HK-2 (cell line): ENCODE data around the gene LHFPL2.
A peak's percentile ranks its signal among the peaks of the same experiment; 100 is the strongest.

Experiments
- DNase-seq: peaks from one replicate; pipeline ENCODE4 v3.0.0-alpha.2; 2018; ENCODE audit not compliant: unreplicated experiment

Gene LHFPL2

GRCh38 chr5:78522476-78523260 is 125.9 kb downstream of the LHFPL2 start:
- no peak for DNase-seq

- no peak for DNase-seq
Observed at GRCh38 chr5:78521455-78521854, 127.1 kb downstream of the LHFPL2 start.

GRCh38 chr5:78519198-78519941 is 129.2 kb downstream of the LHFPL2 start:
- no peak for DNase-seq

- DNase-seq: peak; percentile 57
Observed at GRCh38 chr5:78518365-78519197, 130.0 kb downstream of the LHFPL2 start.

GRCh38 chr5:78515670-78516069 is 132.9 kb downstream of the LHFPL2 start:
- no peak for DNase-seq

GRCh38 chr5:78514427-78515330 is 133.9 kb downstream of the LHFPL2 start:
- no peak for DNase-seq

DNA sequence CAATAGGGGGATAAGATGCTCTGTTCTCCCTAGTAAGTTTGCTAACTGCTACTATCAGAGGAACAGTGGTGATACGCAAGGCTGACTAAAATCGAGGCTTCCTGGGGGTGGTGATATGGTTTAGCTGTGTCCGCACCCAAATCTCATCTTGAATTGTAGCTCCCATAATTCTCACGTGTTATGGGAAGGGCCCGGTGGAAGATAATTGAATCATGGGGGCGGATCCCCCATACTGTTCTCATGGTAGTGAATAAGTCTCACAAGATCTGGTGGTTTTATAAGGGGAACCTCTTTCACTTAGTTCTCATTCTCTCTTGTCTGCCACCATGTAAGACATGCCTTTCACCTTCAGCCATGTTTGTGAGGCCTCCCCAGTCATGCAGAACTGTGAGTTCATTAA is 135.1 kb downstream of the LHFPL2 start:
- DNase-seq: no peak

- DNase-seq: no peak
Observed at GRCh38 chr5:78512435-78512834, 136.1 kb downstream of the LHFPL2 start.

DNA sequence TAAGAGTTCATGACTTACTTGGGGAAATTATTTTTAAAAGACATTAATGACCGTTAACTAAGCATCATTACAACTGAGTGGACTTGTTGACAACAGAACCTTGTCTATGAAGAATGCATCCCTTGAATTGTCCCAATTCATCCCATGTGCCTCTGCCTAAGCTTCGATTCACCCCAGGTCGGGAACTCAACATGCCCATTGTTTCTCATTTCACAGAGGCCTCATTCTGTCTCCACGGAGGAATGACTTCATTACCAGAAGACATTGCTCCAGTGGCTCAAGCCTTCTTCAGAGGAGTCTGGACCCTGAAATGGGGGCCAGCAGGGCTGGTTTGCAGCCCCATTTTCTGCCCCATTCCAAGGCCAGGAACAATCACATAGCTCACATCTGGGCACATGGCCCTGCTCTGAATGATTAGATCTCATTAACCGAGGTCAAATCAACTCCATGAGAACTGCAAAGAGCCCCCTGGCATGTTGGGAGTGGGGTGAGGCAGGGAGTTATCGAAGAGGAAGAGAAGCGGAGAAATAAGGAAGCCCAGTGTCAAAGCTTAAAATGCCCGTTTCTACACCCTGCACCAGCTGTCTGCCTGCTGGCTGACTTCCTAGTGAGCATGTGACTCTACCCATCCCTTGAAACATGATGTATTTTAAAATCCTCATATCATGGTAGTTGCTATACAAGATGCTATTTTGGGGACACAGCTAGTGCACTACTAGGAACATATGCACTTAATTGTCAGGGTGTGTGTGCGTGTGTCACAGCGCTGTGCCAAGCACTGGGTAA is 137.3 kb downstream of the LHFPL2 start:
- DNase-seq: no peak

DNA sequence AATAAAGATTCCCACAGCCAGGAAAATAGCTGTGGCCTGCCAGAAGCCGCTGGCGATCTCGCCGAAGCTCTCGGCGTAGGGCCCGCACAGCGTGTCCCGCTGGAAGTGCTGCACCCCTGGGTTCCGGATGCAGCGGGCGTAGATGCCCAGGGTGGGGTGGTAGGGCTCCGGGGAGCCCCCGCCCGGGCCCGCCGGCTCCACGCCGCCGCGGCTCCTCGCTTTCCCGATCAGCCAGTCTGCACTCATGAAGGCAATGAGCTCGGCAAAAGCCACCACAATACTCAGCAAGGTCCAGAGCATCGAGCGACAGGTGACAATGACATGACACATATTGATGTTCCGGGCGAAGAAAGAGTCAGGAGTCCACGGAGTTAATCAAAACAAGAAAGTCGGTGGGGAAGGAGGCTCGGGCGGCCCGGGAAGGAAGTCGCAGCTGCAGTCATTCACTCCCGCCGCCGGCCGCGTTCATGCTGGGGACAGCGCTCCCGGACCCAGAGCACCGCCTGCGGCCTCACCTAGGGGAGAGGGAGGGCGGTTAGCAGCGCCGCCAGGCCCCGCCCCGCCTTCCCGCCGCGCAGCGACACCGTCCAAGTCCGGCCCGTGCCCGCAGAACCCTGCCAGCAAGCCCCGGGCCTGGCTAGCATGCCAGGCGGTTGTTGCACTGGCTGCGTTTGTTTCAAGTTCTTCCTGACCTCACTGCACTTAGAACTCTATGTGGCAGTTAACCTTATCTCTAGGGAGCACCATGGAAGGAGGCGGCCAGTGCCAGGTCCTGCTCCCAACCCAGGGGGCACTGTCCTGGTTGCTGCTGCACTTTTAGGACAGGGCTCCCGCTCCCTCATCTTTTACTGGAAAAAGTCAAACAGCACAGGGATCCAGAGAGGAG is 138.4 kb downstream of the LHFPL2 start:
- DNase-seq: no peak

- no peak for DNase-seq
Observed at GRCh38 chr5:78509145-78509865, 139.3 kb downstream of the LHFPL2 start.

GRCh38 chr5:78508186-78508765 is 140.3 kb downstream of the LHFPL2 start:
- DNase-seq: no peak

DNA sequence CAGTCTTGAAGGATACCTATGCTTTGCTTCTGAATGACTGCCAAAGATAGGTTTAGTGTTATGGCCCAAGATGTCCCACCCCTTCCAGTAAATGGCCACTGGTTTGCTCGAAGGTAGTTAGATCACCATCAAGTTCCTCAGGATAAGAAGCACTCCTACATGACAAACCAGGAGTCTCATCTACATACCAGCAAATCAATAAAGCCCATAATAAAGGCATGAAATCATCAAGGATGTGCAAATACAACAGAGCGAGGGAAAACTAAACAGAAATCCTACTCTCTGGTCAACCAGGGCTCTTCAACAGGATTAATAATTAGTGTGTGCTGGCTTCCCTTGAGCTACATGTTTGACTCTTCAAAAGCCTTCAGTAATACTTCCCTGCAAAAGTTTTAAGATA is 141.0 kb downstream of the LHFPL2 start:
- DNase-seq: no peak

GRCh38 chr5:78506261-78507024 is 142.1 kb downstream of the LHFPL2 start:
- DNase-seq: no peak

- DNase-seq: no peak
Observed at GRCh38 chr5:78505860-78506259, 142.7 kb downstream of the LHFPL2 start.

- no peak for DNase-seq
Observed at GRCh38 chr5:78504704-78505677, 143.6 kb downstream of the LHFPL2 start.
